Suppressor macrophage treated with lipopolysaccharide for 4 hours (primary cell): ENCODE measurements around the gene BABAM2.
"Not testable (repeated sequence)": the region's sequence is repeated elsewhere in the genome, so short reads cannot be mapped to it uniquely, and the experiment has no call there.

Experiments
- DNase-seq: peaks from one replicate; pipeline ENCODE4 v3.0.0-alpha.2; 2020

BABAM2 gene

GRCh38 chr2:27954221-27954673 lies 63.7 kb downstream of the BABAM2 start:
- DNase-seq, result no peak

GRCh38 chr2:27954771-27955383 lies 64.3 kb downstream of the BABAM2 start:
- DNase-seq, result peak; percentile 71

- no peak for DNase-seq
These were observed 65.0 kb downstream of the BABAM2 start for GRCh38 chr2:27955384-27956161.

- DNase-seq, result peak; percentile 89
These were observed 66.4 kb downstream of the BABAM2 start for GRCh38 chr2:27956888-27957287.

- DNase-seq, result no peak
These were observed 68.3 kb downstream of the BABAM2 start for GRCh38 chr2:27958711-27959378.

- DNase-seq, result peak; percentile 74
These were observed 69.0 kb downstream of the BABAM2 start for GRCh38 chr2:27959496-27959895.

- no peak for DNase-seq
These were observed 69.8 kb downstream of the BABAM2 start for GRCh38 chr2:27960237-27960912.

- DNase-seq, result no peak
These were observed 71.5 kb downstream of the BABAM2 start for GRCh38 chr2:27962006-27962405.

GRCh38 chr2:27963472-27963871 lies 72.9 kb downstream of the BABAM2 start:
- no peak for DNase-seq

GRCh38 chr2:27964067-27964466 lies 73.5 kb downstream of the BABAM2 start:
- no peak for DNase-seq

GRCh38 chr2:27965841-27966240 lies 75.3 kb downstream of the BABAM2 start:
- DNase-seq, result no peak

- DNase-seq, result no peak
These were observed 75.9 kb downstream of the BABAM2 start for GRCh38 chr2:27966466-27966865.

GRCh38 chr2:27967076-27967475 lies 76.5 kb downstream of the BABAM2 start:
- DNase-seq, result peak; percentile 45

- DNase-seq, result not testable (repeated sequence)
These were observed 77.5 kb downstream of the BABAM2 start for GRCh38 chr2:27968045-27968444.

- not testable (repeated sequence) for DNase-seq
These were observed 78.4 kb downstream of the BABAM2 start for GRCh38 chr2:27968957-27969356.

- no peak for DNase-seq
These were observed 81.8 kb downstream of the BABAM2 start for GRCh38 chr2:27972311-27972710.

- DNase-seq, result no peak
These were observed 83.1 kb downstream of the BABAM2 start for GRCh38 chr2:27973592-27973991.

- DNase-seq, result no peak
These were observed 85.8 kb downstream of the BABAM2 start for GRCh38 chr2:27976308-27976707.

- DNase-seq, result peak; percentile 49
These were observed 87.3 kb downstream of the BABAM2 start for GRCh38 chr2:27977731-27978312.

GRCh38 chr2:27978761-27979160 lies 88.2 kb downstream of the BABAM2 start:
- not testable (repeated sequence) for DNase-seq

GRCh38 chr2:27980242-27980641 lies 89.7 kb downstream of the BABAM2 start:
- DNase-seq, result no peak

GRCh38 chr2:27984153-27984552 lies 93.6 kb downstream of the BABAM2 start:
- no peak for DNase-seq

- DNase-seq, result no peak
These were observed 97.8 kb downstream of the BABAM2 start for GRCh38 chr2:27988306-27988705.
